Epithelial cell of proximal tubule (primary cell): Measurements from ENCODE around the gene MBTPS1. TPM values are rescaled to one million over a fixed set of nuclear protein-coding genes. Genes with fewer than 3 reads are reported as not detected.

Experiments used
- DNase-seq: peaks from one replicate; pipeline ENCODE4 v3.0.0-alpha.2; 2011; ENCODE audit warnings: low read depth
- H3K4me3 ChIP-seq: 2 replicates; pipeline ENCODE4 v1.5.1; 2011; ENCODE audit warnings: low read depth, mild to moderate bottlenecking, low read length
- total RNA-seq: library from RNA; depleted of rRNA; stranded (reverse); fragments of >200 nt; gene quantifications from 2 replicates; pipeline ENCODE4 v1.2.3, GENCODE V29; 2015
- TF ChIP-seq, protein P1 (sequence below): conservative IDR thresholded peaks from 2 replicates; pipeline ENCODE4 v1.5.1; 2012; ENCODE audit warnings: low read depth, mild to moderate bottlenecking, low read length

The MBTPS1 gene
- total RNA-seq, 1 donor from 2014 or later, result 76.3 TPM

DNA sequence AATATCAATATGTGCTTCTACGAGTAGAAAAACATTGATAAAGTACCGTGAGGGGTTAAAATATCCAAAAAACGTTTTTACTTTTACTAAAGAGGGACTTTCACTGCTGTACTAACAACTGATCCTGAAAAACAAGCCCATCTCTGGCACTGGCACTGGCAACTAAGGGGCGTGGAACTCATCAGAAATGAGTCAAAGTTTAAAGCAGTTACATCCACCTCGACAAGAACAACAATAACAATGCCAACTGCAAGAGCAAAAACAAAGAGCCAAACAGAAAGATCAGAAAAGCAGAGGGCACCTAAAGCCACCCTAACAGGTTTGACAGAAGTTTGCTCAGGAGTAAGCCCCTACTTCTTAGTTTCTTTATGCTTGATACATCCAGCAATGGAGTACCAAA is 13.1 kb downstream of the MBTPS1 start:
- TF ChIP-seq, protein P1, sequence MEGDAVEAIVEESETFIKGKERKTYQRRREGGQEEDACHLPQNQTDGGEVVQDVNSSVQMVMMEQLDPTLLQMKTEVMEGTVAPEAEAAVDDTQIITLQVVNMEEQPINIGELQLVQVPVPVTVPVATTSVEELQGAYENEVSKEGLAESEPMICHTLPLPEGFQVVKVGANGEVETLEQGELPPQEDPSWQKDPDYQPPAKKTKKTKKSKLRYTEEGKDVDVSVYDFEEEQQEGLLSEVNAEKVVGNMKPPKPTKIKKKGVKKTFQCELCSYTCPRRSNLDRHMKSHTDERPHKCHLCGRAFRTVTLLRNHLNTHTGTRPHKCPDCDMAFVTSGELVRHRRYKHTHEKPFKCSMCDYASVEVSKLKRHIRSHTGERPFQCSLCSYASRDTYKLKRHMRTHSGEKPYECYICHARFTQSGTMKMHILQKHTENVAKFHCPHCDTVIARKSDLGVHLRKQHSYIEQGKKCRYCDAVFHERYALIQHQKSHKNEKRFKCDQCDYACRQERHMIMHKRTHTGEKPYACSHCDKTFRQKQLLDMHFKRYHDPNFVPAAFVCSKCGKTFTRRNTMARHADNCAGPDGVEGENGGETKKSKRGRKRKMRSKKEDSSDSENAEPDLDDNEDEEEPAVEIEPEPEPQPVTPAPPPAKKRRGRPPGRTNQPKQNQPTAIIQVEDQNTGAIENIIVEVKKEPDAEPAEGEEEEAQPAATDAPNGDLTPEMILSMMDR, result no peak
- H3K4me3 ChIP-seq, result no peak overlapping the region
- no peak for DNase-seq

DNA sequence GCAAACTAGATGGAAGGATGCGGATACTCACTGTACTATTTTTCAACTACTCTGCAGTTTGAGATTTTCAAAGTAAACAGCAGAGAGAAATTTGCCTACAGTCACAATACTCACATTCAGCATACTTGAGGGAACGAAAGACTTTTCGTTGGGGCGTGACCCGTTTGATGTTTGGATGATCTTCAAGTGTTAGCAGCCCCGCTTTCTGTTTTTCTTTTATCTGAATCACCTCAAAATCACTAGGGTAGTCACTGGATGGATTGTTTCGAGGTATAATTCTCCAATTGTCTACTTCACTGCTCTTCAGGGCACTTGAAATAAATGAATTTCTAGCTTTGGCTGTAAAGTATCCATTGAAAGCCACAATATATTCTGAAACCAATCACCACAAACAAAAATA is 17.8 kb downstream of the MBTPS1 start:
- TF ChIP-seq, protein P1, result no peak
- H3K4me3 ChIP-seq, result no peak overlapping the region
- no peak for DNase-seq

DNA sequence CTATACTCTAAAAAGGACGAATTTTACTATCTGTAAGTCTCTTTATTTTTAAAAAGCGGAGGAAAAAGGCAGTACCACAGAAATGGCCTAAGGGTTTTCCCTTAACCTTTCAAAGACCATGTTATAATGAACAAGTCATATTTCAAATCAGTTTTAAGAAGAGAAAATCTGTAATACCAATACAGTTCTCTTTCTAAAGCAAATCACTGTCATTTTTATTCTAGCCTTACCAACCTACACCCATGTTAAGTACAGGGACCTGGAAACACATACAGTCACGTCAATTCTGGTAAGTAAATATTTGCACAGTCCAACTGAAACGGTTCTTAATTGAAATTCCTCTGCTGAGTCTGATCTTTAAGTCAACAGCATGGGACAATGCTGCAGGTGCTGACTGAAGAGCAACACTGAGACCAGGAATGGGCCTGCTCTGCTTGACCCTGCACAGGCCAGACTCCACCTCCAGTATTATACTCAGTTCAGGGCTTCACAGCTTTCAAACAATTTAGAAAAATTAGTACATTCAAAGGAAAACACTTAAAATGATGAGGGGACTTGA is 20.2 kb downstream of the MBTPS1 start:
- H3K4me3 ChIP-seq, result no peak overlapping the region
- no peak for DNase-seq
- TF ChIP-seq, protein P1, result no peak

DNA sequence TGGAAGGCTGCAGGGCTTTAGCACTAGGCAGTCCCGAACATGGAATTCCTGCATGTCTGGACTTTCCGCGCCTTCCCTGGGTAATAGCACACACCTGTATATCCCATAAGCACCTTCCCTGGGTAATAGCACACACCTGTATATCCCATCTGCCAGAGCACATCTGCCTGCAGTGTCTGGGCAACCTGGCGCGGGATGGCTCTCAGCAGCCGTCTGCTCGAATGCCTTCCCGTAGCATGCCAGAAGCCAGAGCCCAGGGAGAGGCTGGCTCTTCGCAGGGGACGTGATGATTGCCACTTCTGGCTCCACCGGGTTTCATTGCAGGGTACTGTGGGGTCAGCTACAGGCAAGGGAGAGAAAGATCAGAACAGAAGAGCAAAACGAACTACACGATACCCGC is 21.3 kb downstream of the MBTPS1 start:
- no peak overlapping the region for H3K4me3 ChIP-seq
- DNase-seq, result no peak
- TF ChIP-seq, protein P1, result no peak

- H3K4me3 ChIP-seq, result no peak overlapping the region
- DNase-seq, result no peak
- TF ChIP-seq, protein P1, result no peak
Observed at GRCh38 chr16:84093879-84094270, 22.9 kb downstream of the MBTPS1 start.

- no peak for DNase-seq
- TF ChIP-seq, protein P1, result no peak
- no peak overlapping the region for H3K4me3 ChIP-seq
Observed at GRCh38 chr16:84093120-84093878, 23.4 kb downstream of the MBTPS1 start.

DNA sequence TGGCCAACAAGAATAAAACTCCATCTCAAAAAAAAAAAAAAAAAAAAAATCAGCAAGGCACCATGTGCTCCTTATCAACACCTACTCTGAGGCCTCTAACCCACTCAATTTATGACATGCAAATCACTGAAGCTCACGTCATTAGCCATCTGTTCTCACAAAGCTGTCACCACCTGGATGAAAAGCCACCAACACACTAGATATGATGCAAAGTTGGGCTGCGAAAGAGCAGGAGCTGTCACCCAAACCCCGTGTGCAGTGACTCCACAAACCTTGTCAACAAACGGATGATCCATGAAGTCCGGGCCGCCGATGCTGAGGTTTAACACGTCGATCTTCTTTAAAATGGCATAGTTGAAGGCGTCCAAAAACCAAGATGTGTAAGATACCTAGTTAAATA is 25.3 kb downstream of the MBTPS1 start:
- no peak overlapping the region for H3K4me3 ChIP-seq
- TF ChIP-seq, protein P1, result no peak
- DNase-seq, result no peak
